Endothelial cell (in vitro differentiated cells): ENCODE measurements around the gene FBXO10. TPM values are rescaled to one million over a fixed set of nuclear protein-coding genes. Genes with fewer than 3 reads are reported as not detected.
"Not testable (repeated sequence)": the region's sequence is repeated elsewhere in the genome, so short reads cannot be mapped to it uniquely, and the experiment has no call there.

Experiments used
- DNase-seq: peaks from one replicate; pipeline ENCODE4 v3.0.0; 2021; ENCODE audit warnings: low spot score
- H3K27ac Mint-ChIP-seq: one replicate; pipeline ENCODE4 v1.8.0; 2021; ENCODE audit warnings: mixed read lengths, inconsistent platforms; ENCODE audit not compliant: unreplicated experiment
- H3K27me3 Mint-ChIP-seq: one replicate; pipeline ENCODE4 v1.8.0; 2021; ENCODE audit warnings: mild to moderate bottlenecking, moderate library complexity, mixed read lengths, inconsistent platforms; ENCODE audit not compliant: unreplicated experiment
- H3K36me3 Mint-ChIP-seq: one replicate; pipeline ENCODE4 v1.8.0; 2021; ENCODE audit warnings: mild to moderate bottlenecking, low read depth, mixed read lengths, inconsistent platforms; ENCODE audit not compliant: unreplicated experiment
- H3K4me1 Mint-ChIP-seq: one replicate; pipeline ENCODE4 v1.8.0; 2021; ENCODE audit warnings: mild to moderate bottlenecking, mixed read lengths, inconsistent platforms; ENCODE audit not compliant: unreplicated experiment
- H3K4me3 Mint-ChIP-seq: one replicate; pipeline ENCODE4 v1.8.0; 2021; ENCODE audit warnings: mild to moderate bottlenecking, mixed read lengths, inconsistent platforms; ENCODE audit not compliant: unreplicated experiment
- H3K9me3 Mint-ChIP-seq: one replicate; pipeline ENCODE4 v1.8.0; 2021; ENCODE audit warnings: mixed read lengths, inconsistent platforms; ENCODE audit not compliant: unreplicated experiment
- CTCF ChIP-seq: fragments of 200-600 bp; sonication (generic); IDR thresholded peaks from one replicate; pipeline ENCODE4 v1.5.0; 2021; ENCODE audit warnings: antibody characterized with exemption; ENCODE audit not compliant: unreplicated experiment
- total RNA-seq: library from RNA; stranded (reverse); fragmentation: NEBNext Ultra II Directional; extraction: Animal tissue kit (Norgen Biotek cat#: 25700); gene quantifications from one replicate; pipeline ENCODE4 v1.2.1, GENCODE V29; 2021; ENCODE audit not compliant: unreplicated experiment

Gene FBXO10
- total RNA-seq, 1 donor from 2014 or later: 24.2 TPM

- Mint-ChIP-seq H3K27me3 (peaks cover 5% of the 10 kb centered on the region), H3K4me1 (peaks cover 10% of the 10 kb centered on the region), H3K4me3 (peak overlapping the region; percentile 22), H3K36me3 (peaks cover 7% of the 10 kb centered on the region), H3K9me3 (no peaks in the 10 kb centered on the region), H3K27ac (peak overlapping the region; percentile 98)
- peak; percentile 28 for DNase-seq
- TF ChIP-seq CTCF: no peak
Measured at GRCh38 chr9:37471942-37472684, 104.1 kb downstream of the FBXO10 start.

GRCh38 chr9:37468620-37469019, 107.6 kb downstream of the FBXO10 start:
- Mint-ChIP-seq H3K4me1 (peaks cover 18% of the 10 kb centered on the region), H3K27me3 (peaks cover 10% of the 10 kb centered on the region), H3K36me3 (peaks cover 2% of the 10 kb centered on the region), H3K9me3 (no peaks in the 10 kb centered on the region), H3K27ac (no peak overlapping the region), H3K4me3 (no peak overlapping the region)
- no peak for TF ChIP-seq CTCF
- no peak for DNase-seq

- H3K27me3 Mint-ChIP-seq, H3K36me3 Mint-ChIP-seq, DNase-seq, H3K9me3 Mint-ChIP-seq, H3K27ac Mint-ChIP-seq, H3K4me3 Mint-ChIP-seq: not testable (repeated sequence)
- H3K4me1 Mint-ChIP-seq: peaks cover 27% of the 10 kb centered on the region
Measured at GRCh38 chr9:37467530-37467929, 108.7 kb downstream of the FBXO10 start.

GRCh38 chr9:37466037-37466709, 110.0 kb downstream of the FBXO10 start:
- Mint-ChIP-seq H3K4me1 (peaks cover 23% of the 10 kb centered on the region), H3K36me3 (no peaks in the 10 kb centered on the region), H3K9me3 (no peaks in the 10 kb centered on the region), H3K4me3 (peak overlapping the region; percentile 98), H3K27ac (peak overlapping the region; percentile 97), H3K27me3 (peaks cover 12% of the 10 kb centered on the region)
- peak; percentile 71 for DNase-seq
- no peak for TF ChIP-seq CTCF

GRCh38 chr9:37465249-37466036, 110.7 kb downstream of the FBXO10 start, which contains the start of gene ZBTB5:
Gene ZBTB5 (minus strand): TSS chr9:37465450. CDS start chr9:37442551, 22,899 bp downstream.
- H3K27ac Mint-ChIP-seq: peak within 1 kb of the TSS; percentile 97
- peak within 1 kb of the TSS; percentile 98 for H3K4me3 Mint-ChIP-seq
- no peak for TF ChIP-seq CTCF
- H3K9me3 Mint-ChIP-seq: no peaks in the 10 kb centered on the region
- peaks cover 12% of the 10 kb centered on the region for H3K27me3 Mint-ChIP-seq
- peak; percentile 97 for DNase-seq
- peaks cover 23% of the 10 kb centered on the region for H3K4me1 Mint-ChIP-seq
- H3K36me3 Mint-ChIP-seq: no peaks in the 10 kb centered on the region
